HG02973 (cell line): Measurements from ENCODE around the gene DLD.

Experiments used
- ATAC-seq: cut with Tn5 transposase; IDR thresholded peaks from one replicate; pipeline ENCODE4 v1.9.1; 2021; ENCODE audit warnings: moderate library complexity; ENCODE audit not compliant: unreplicated experiment

The DLD gene

DNA sequence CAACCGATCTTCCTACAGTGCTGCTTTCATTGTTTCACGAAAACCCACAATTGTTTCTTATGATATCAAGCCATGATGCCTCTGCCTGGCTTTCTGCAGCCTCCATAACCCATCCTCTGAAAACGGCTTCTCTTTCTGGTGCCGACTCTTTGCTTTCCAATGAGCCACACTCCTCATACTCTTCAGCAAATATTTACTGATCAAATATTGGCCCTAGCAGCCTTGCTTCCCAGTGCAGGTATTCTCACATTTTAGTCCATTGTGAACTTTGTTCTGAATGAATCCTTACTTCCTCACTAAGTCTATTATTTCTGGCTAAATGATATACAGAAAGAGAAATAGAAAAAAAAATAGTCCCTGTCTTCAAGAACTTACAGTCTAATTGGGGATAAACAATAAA, 76.4 kb downstream of the DLD start:
- no peak for ATAC-seq

DNA sequence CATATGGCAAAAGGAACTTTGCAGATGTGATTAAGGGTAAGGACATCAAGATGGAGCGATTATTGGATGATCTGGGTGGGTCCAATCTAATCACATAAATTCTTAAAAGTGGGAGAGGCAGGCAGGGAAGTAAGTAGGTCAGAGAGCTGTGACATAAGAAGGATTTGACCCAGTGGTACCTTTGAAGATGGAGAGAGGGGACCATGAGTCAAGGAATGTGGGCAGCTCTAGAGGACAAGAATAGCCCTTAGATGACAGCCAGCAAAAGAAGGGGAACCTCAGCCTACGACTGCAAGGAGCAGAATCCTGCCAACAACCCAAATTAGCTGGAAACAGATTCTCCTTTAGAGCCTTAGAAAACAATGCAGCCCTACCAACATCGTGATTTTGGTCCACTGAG, 77.5 kb downstream of the DLD start:
- ATAC-seq: no peak

DNA sequence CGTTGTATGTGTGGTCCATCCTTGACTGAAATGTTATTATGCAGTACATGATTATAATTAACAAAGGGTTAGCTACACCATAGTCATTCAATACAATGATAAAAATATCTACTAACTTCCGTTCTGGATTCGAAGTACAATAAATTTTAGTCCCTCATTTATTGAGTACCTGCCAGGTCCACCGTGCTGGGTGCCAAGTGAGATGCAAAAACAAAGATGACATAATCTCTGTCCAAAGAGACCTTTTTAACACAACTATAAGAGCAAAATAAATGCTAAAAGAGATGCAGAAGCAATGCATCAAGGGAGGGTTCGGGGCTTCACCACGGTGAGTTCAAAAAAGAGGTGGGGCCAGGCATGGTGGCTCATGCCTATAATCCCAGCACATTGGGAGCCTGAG, 78.9 kb downstream of the DLD start:
- no peak for ATAC-seq
